GM12878 (cell line): ENCODE data around the gene NR2F2. TPM values are rescaled to one million over a fixed set of nuclear protein-coding genes. Genes with fewer than 3 reads are reported as not detected.

Experiments
- CHD1 ChIP-seq: IDR thresholded peaks from 2 replicates; pipeline ENCODE4 v1.6.1; 2012; ENCODE audit warnings: low read depth, low read length, improper control_type of control experiment
- EZH2 ChIP-seq: IDR thresholded peaks from 2 replicates; pipeline ENCODE4 v1.6.1; 2012; ENCODE audit warnings: low read depth, mild to moderate bottlenecking, control low read depth, inconsistent platforms, low read length, borderline replicate concordance; ENCODE audit not compliant: control insufficient read depth
- IKZF2 ChIP-seq, 2 experiments: fragments of 450-650 bp; IDR thresholded peaks; 2 replicates each; pipeline ENCODE4 v1.6.1; 2017; ENCODE audit warnings: mild to moderate bottlenecking in 2 of 2, moderate library complexity in 2 of 2
- LARP7 ChIP-seq: fragments of 450-650 bp; IDR thresholded peaks from 2 replicates; pipeline ENCODE4 v1.6.1; 2017; ENCODE audit warnings: mild to moderate bottlenecking
- MAX ChIP-seq: IDR thresholded peaks from 2 replicates; pipeline ENCODE4 v1.6.1; 2012; ENCODE audit warnings: low read depth, low read length, improper control_type of control experiment
- MEF2B ChIP-seq: fragments of 450-650 bp; IDR thresholded peaks from 2 replicates; pipeline ENCODE4 v1.6.1; 2018; ENCODE audit warnings: mild to moderate bottlenecking, moderate library complexity; ENCODE audit not compliant: partially characterized antibody, poor library complexity, severe bottlenecking
- NFYA ChIP-seq: IDR thresholded peaks from 2 replicates; pipeline ENCODE4 v1.6.1; 2011; ENCODE audit warnings: low read depth, mild to moderate bottlenecking, low read length, improper control_type of control experiment, borderline replicate concordance
- NR2F1 ChIP-seq: fragments of 450-650 bp; conservative IDR thresholded peaks from 2 replicates; pipeline ENCODE4 v1.6.1; 2017; ENCODE audit warnings: mild to moderate bottlenecking
- RAD51 ChIP-seq: fragments of 450-650 bp; IDR thresholded peaks from 2 replicates; pipeline ENCODE4 v1.6.1; 2016; ENCODE audit warnings: moderate library complexity, mild to moderate bottlenecking, inconsistent platforms
- YY1 ChIP-seq: IDR thresholded peaks from 2 replicates; pipeline ENCODE4 v1.6.1; 2011; ENCODE audit warnings: low read depth, mild to moderate bottlenecking, low read length
- ZBTB33 ChIP-seq: fragments of 450-650 bp; IDR thresholded peaks from 2 replicates; pipeline ENCODE4 v1.6.1; 2017; ENCODE audit warnings: mild to moderate bottlenecking
- ZNF384 ChIP-seq: IDR thresholded peaks from 2 replicates; pipeline ENCODE4 v1.6.1; 2012; ENCODE audit warnings: low read depth, mild to moderate bottlenecking, low read length, improper control_type of control experiment, borderline replicate concordance
- polyA plus RNA-seq, 11 experiments: library from polyadenylated mRNA; depleted of rRNA in 4 of 11; unstranded in 6 of 11; stranded (reverse) in 5 of 11; fragments of >200 nt; fragmentation: Nextera tagmentation in 4 of 11; fragmentation: Illumina TruSeq in 1 of 11; extraction: Ambion mirVana in 4 of 11; extraction: Trizol in 1 of 11; gene quantifications; 1 replicate in 1 of 11; 2 replicates in 10 of 11; pipeline versions ENCODE4 v1.2.1 to v1.2.3, GENCODE V29; 2011 to 2016; ENCODE audit warnings: inconsistent platforms in 2 of 11, missing spikeins in 2 of 11, low read depth in 1 of 11
- total RNA-seq, 4 experiments: library from RNA; depleted of rRNA in 3 of 4; stranded (reverse); fragments of >200 nt in 3 of 4; fragmentation: Illumina TruSeq in 1 of 4; extraction: Trizol in 1 of 4; gene quantifications; 2 replicates each; pipeline versions ENCODE4 v1.2.1 to v1.2.3, GENCODE V29; 2013 to 2021

NR2F2 gene
- total and polyA plus RNA-seq, 10 of the 15 experiments (the other 5 are each of a cell fraction or from before 2014, with no cell fraction given): 1.1 to 10.1 (median 3.2) TPM

- TF ChIP-seq NFYA (no peak), YY1 (peak; percentile 90), MEF2B (peak; percentile 40), IKZF2 (IDR thresholded peaks at IDR 0.05) (peak; percentile 32 to 55; a peak in 1 of 4 replicates), NR2F1 (peak; percentile 45; the same call in 1 of the 2 replicates), EZH2 (no peak), RAD51 (no peak), MAX (0 out of 2 replicates have a peak, but pooled peaks have one; percentile 25), ZNF384 (peak; percentile 39; the same call in 1 of the 2 replicates), CHD1 (0 out of 2 replicates have a peak, but pooled peaks have one; percentile 69), LARP7 (peak; percentile 22; the same call in 1 of the 2 replicates), ZBTB33 (0 out of 2 replicates have a peak, but pooled peaks have one; percentile 36)
- TF ChIP-seq, all 136 proteins: peak for 19
Measured at GRCh38 chr15:96340598-96341512, 10.4 kb downstream of the NR2F2 start (continued).
